ENCODE data around the gene CCNL2.
"Not testable (repeated sequence)": the region's sequence is repeated elsewhere in the genome, so short reads cannot be mapped to it uniquely, and the experiment has no call there.

The CCNL2 gene

GRCh38 chr1:1435106-1435903 is 36.2 kb upstream of the CCNL2 start, which contains the start of gene VWA1:
VWA1 (plus strand) TSS chr1:1435690; CDS start chr1:1435749, 59 bp downstream.
- peak within 1 kb of the TSS; percentile 67 for H3K4me3 Mint-ChIP-seq
- H3K27ac Mint-ChIP-seq = no peak within 1 kb of the TSS
- H3K36me3 Mint-ChIP-seq = no peaks in the 10 kb centered on the region
- H3K9me3 Mint-ChIP-seq (ENCODE audit: low read depth) = no peaks in the 10 kb centered on the region
- H3K27me3 Mint-ChIP-seq = no peaks in the 10 kb centered on the region
- peaks cover 8% of the 10 kb centered on the region for H3K4me1 Mint-ChIP-seq (ENCODE audit: low read depth)

- Mint-ChIP-seq H3K36me3 (no peaks in the 10 kb centered on the region), H3K4me1 (ENCODE audit: low read depth) (peaks cover 8% of the 10 kb centered on the region), H3K9me3 (ENCODE audit: low read depth) (no peaks in the 10 kb centered on the region), H3K4me3 (peak overlapping the region; percentile 54), H3K27me3 (no peaks in the 10 kb centered on the region), H3K27ac (no peak overlapping the region)
Measured at GRCh38 chr1:1434824-1435105, 35.6 kb upstream of the CCNL2 start.

- Mint-ChIP-seq H3K9me3 (ENCODE audit: low read depth) (no peaks in the 10 kb centered on the region), H3K27me3 (no peaks in the 10 kb centered on the region), H3K4me3 (no peak overlapping the region), H3K27ac (no peak overlapping the region), H3K4me1 (ENCODE audit: low read depth) (peaks cover 8% of the 10 kb centered on the region), H3K36me3 (no peaks in the 10 kb centered on the region)
Measured at GRCh38 chr1:1434131-1434823, 35.1 kb upstream of the CCNL2 start.

- Mint-ChIP-seq H3K4me3 (no peak overlapping the region), H3K9me3 (ENCODE audit: low read depth) (no peaks in the 10 kb centered on the region), H3K4me1 (ENCODE audit: low read depth) (peaks cover 8% of the 10 kb centered on the region), H3K27ac (no peak overlapping the region), H3K36me3 (no peaks in the 10 kb centered on the region), H3K27me3 (no peaks in the 10 kb centered on the region)
Measured at GRCh38 chr1:1433804-1434130, 34.6 kb upstream of the CCNL2 start.

- H3K4me3 Mint-ChIP-seq = no peak overlapping the region
- H3K27ac Mint-ChIP-seq = no peak overlapping the region
- peaks cover 11% of the 10 kb centered on the region for H3K4me1 Mint-ChIP-seq (ENCODE audit: low read depth)
- no peaks in the 10 kb centered on the region for H3K36me3 Mint-ChIP-seq
- H3K27me3 Mint-ChIP-seq = peaks cover 3% of the 10 kb centered on the region
- H3K9me3 Mint-ChIP-seq (ENCODE audit: low read depth) = no peaks in the 10 kb centered on the region
Measured at GRCh38 chr1:1432951-1433803, 34.0 kb upstream of the CCNL2 start.

GRCh38 chr1:1432274-1432950 is 33.3 kb upstream of the CCNL2 start:
- H3K4me1 Mint-ChIP-seq (ENCODE audit: low read depth) = peaks cover 11% of the 10 kb centered on the region
- peaks cover 3% of the 10 kb centered on the region for H3K27me3 Mint-ChIP-seq
- no peaks in the 10 kb centered on the region for H3K9me3 Mint-ChIP-seq (ENCODE audit: low read depth)
- no peak overlapping the region for H3K4me3 Mint-ChIP-seq
- no peak overlapping the region for H3K27ac Mint-ChIP-seq
- H3K36me3 Mint-ChIP-seq = no peaks in the 10 kb centered on the region

- H3K4me1 Mint-ChIP-seq (ENCODE audit: low read depth) = peaks cover 11% of the 10 kb centered on the region
- H3K4me3 Mint-ChIP-seq = no peak overlapping the region
- H3K27ac Mint-ChIP-seq = no peak overlapping the region
- no peaks in the 10 kb centered on the region for H3K36me3 Mint-ChIP-seq
- no peaks in the 10 kb centered on the region for H3K9me3 Mint-ChIP-seq (ENCODE audit: low read depth)
- H3K27me3 Mint-ChIP-seq = peaks cover 3% of the 10 kb centered on the region
Measured at GRCh38 chr1:1431845-1432273, 32.7 kb upstream of the CCNL2 start.

- no peak overlapping the region for H3K4me3 Mint-ChIP-seq
- peaks cover 8% of the 10 kb centered on the region for H3K4me1 Mint-ChIP-seq (ENCODE audit: low read depth)
- H3K9me3 Mint-ChIP-seq (ENCODE audit: low read depth) = no peaks in the 10 kb centered on the region
- no peaks in the 10 kb centered on the region for H3K36me3 Mint-ChIP-seq
- no peak overlapping the region for H3K27ac Mint-ChIP-seq
- H3K27me3 Mint-ChIP-seq = peaks cover 3% of the 10 kb centered on the region
Measured at GRCh38 chr1:1430992-1431844, 32.1 kb upstream of the CCNL2 start.

- no peaks in the 10 kb centered on the region for H3K9me3 Mint-ChIP-seq (ENCODE audit: low read depth)
- peaks cover 7% of the 10 kb centered on the region for H3K4me1 Mint-ChIP-seq (ENCODE audit: low read depth)
- H3K36me3 Mint-ChIP-seq = no peaks in the 10 kb centered on the region
- no peak overlapping the region for H3K4me3 Mint-ChIP-seq
- peaks cover 3% of the 10 kb centered on the region for H3K27me3 Mint-ChIP-seq
- H3K27ac Mint-ChIP-seq = no peak overlapping the region
Measured at GRCh38 chr1:1430114-1430982, 31.2 kb upstream of the CCNL2 start.

GRCh38 chr1:1429671-1430073 is 30.5 kb upstream of the CCNL2 start:
- Mint-ChIP-seq H3K27ac (no peak overlapping the region), H3K36me3 (no peaks in the 10 kb centered on the region), H3K4me1 (ENCODE audit: low read depth) (peaks cover 3% of the 10 kb centered on the region), H3K4me3 (no peak overlapping the region), H3K27me3 (peaks cover 3% of the 10 kb centered on the region), H3K9me3 (ENCODE audit: low read depth) (no peaks in the 10 kb centered on the region)

- H3K27ac Mint-ChIP-seq; H3K4me1 Mint-ChIP-seq (ENCODE audit: low read depth); H3K9me3 Mint-ChIP-seq (ENCODE audit: low read depth); H3K36me3 Mint-ChIP-seq; H3K4me3 Mint-ChIP-seq; H3K27me3 Mint-ChIP-seq: not testable (repeated sequence)
Measured at GRCh38 chr1:1428967-1429366, 29.8 kb upstream of the CCNL2 start.

GRCh38 chr1:1428174-1428573 is 29.0 kb upstream of the CCNL2 start:
- Mint-ChIP-seq H3K27ac (no peak overlapping the region), H3K4me1 (ENCODE audit: low read depth) (peaks cover 3% of the 10 kb centered on the region), H3K4me3 (peak overlapping the region; percentile 51), H3K9me3 (ENCODE audit: low read depth) (no peaks in the 10 kb centered on the region), H3K27me3 (peaks cover 3% of the 10 kb centered on the region), H3K36me3 (no peaks in the 10 kb centered on the region)

- Mint-ChIP-seq H3K9me3 (ENCODE audit: low read depth) (no peaks in the 10 kb centered on the region), H3K4me1 (ENCODE audit: low read depth) (peaks cover 3% of the 10 kb centered on the region), H3K36me3 (no peaks in the 10 kb centered on the region), H3K27me3 (peaks cover 3% of the 10 kb centered on the region), H3K4me3 (no peak overlapping the region), H3K27ac (no peak overlapping the region)
Measured at GRCh38 chr1:1427820-1428148, 28.6 kb upstream of the CCNL2 start.

Data from activated naive CD8-positive, alpha-beta T cell (primary cell).